Subcutaneous abdominal adipose tissue (tissue), 5 donors: ENCODE data around the gene EGR4.
A peak's percentile ranks its signal among the peaks of the same experiment; 100 is the strongest.

Source experiments
- H3K27ac ChIP-seq: one replicate; pipeline ENCODE4 v1.7.0; 2013; ENCODE audit warnings: low read depth, mild to moderate bottlenecking, inconsistent platforms, low read length, moderate library complexity
- H3K27me3 ChIP-seq, 5 donors: one replicate each; pipeline ENCODE4 v1.7.0; 2013; ENCODE audit warnings: low read length in 5 of 5, inconsistent platforms in 1 of 5; ENCODE audit not compliant: control insufficient read depth in 5 of 5, insufficient read depth in 4 of 5
- H3K36me3 ChIP-seq, 5 donors: one replicate each; pipeline ENCODE4 v1.7.0; 2013; ENCODE audit warnings: low read length in 5 of 5; ENCODE audit not compliant: control insufficient read depth in 5 of 5, insufficient read depth in 5 of 5
- H3K4me1 ChIP-seq, 5 donors: one replicate each; pipeline ENCODE4 v1.7.0; 2013; ENCODE audit warnings: low read length in 5 of 5, mild to moderate bottlenecking in 3 of 5, moderate library complexity in 1 of 5; ENCODE audit not compliant: control insufficient read depth in 5 of 5, insufficient read depth in 5 of 5
- H3K4me3 ChIP-seq, 5 donors: one replicate each; pipeline ENCODE4 v1.7.0; 2013; ENCODE audit warnings: low read length in 5 of 5, low read depth in 1 of 5
- H3K9ac ChIP-seq, 5 donors: one replicate each; pipeline ENCODE4 v1.7.0; 2013; ENCODE audit warnings: low read length in 5 of 5, mild to moderate bottlenecking in 4 of 5, moderate library complexity in 3 of 5
- H3K9me3 ChIP-seq, 5 donors: one replicate each; pipeline ENCODE4 v1.7.0; 2013; ENCODE audit warnings: low read length in 5 of 5; ENCODE audit not compliant: control insufficient read depth in 5 of 5
- donor health status: healthy.
- donor health status: healthy.
- donor health status: healthy.
- donor health status: healthy.
- donor health status: healthy.

Gene EGR4

GRCh38 chr2:73307720-73308119 lies 14.4 kb upstream of the EGR4 start:
- Histone ChIP-seq H3K27me3 (peaks cover 0 to 13% (median 0%) of the 10 kb centered on the region in 5 donors), H3K9ac (no peak overlapping the region), H3K27ac (no peak overlapping the region)

DNA sequence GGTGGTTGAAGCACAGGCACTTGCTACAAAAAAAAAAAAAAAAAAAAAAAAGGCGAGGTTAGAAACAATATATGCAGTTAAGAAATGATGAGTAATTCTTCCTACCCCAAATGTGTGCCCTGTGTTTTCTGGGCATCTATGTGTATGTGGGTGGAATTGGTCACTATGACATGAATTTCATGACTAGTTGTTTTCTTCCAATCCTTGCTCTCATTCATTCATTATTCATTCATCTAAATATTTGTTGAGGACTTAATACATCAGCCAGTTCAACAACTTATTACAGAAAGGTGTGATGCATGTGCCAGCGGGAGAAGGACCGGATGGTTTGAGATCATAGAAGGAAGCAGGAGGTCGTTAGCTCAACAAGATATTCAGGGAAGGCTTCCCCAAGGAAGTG lies 8.3 kb upstream of the EGR4 start:
- Histone ChIP-seq H3K36me3 (no peaks in the 10 kb centered on the region), H3K4me1 (no peaks in the 10 kb centered on the region), H3K9me3 (no peaks in the 10 kb centered on the region), H3K27me3 (peaks cover 0 to 25% (median 12%) of the 10 kb centered on the region in 5 donors), H3K9ac (no peak overlapping the region), H3K27ac (no peak overlapping the region), H3K4me3 (no peak overlapping the region)

More at GRCh38 chr2:73307720-73308119, 14.4 kb upstream of the EGR4 start:
- Histone ChIP-seq H3K4me3 (no peak overlapping the region), H3K36me3 (no peaks in the 10 kb centered on the region), H3K4me1 (no peaks in the 10 kb centered on the region), H3K9me3 (peaks cover 0 to 3% (median 0%) of the 10 kb centered on the region in 5 donors)

GRCh38 chr2:73300926-73301325 lies 7.6 kb upstream of the EGR4 start:
- Histone ChIP-seq H3K27me3 (peaks cover 0 to 31% (median 14%) of the 10 kb centered on the region in 5 donors), H3K4me3 (no peak overlapping the region), H3K36me3 (no peaks in the 10 kb centered on the region), H3K4me1 (no peaks in the 10 kb centered on the region), H3K9me3 (no peaks in the 10 kb centered on the region), H3K9ac (no peak overlapping the region), H3K27ac (no peak overlapping the region)

GRCh38 chr2:73297586-73297985 lies 4.2 kb upstream of the EGR4 start:
- Histone ChIP-seq H3K9ac (no peak overlapping the region), H3K36me3 (no peaks in the 10 kb centered on the region), H3K4me3 (no peak overlapping the region), H3K27me3 (peaks cover 27 to 61% (median 41%) of the 10 kb centered on the region in 5 donors), H3K4me1 (peaks cover 0 to 13% (median 7%) of the 10 kb centered on the region in 5 donors), H3K9me3 (peaks cover 0 to 3% (median 0%) of the 10 kb centered on the region in 5 donors), H3K27ac (no peak overlapping the region)

DNA sequence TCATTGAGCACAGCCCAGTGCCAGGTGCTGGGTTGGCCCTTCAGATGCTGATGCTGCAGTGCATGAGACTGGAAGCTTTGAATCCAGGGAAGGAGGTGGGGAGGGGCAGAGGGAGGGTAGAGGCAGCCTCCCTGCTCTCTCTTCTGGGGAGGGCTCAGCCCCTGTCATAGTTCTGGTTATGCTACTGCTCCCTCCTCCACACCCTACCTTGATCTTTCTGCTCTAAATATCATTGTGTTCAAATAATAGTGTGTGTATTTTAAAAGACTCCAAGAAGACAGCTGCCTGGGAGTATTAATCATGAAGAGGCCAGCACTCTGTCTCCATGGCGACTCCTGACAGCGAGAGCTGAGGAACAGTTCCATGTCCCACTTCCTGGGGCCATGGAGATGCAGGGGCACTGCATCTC lies 3.8 kb upstream of the EGR4 start:
- peaks cover 0 to 3% (median 0%) of the 10 kb centered on the region in 5 donors for H3K9me3 ChIP-seq
- no peaks in the 10 kb centered on the region for H3K36me3 ChIP-seq
- H3K9ac ChIP-seq: no peak overlapping the region
- peaks cover 31 to 65% (median 45%) of the 10 kb centered on the region in 5 donors for H3K27me3 ChIP-seq
- no peak overlapping the region for H3K27ac ChIP-seq
- peaks cover 0 to 17% (median 7%) of the 10 kb centered on the region in 5 donors for H3K4me1 ChIP-seq
- H3K4me3 ChIP-seq: no peak overlapping the region

DNA sequence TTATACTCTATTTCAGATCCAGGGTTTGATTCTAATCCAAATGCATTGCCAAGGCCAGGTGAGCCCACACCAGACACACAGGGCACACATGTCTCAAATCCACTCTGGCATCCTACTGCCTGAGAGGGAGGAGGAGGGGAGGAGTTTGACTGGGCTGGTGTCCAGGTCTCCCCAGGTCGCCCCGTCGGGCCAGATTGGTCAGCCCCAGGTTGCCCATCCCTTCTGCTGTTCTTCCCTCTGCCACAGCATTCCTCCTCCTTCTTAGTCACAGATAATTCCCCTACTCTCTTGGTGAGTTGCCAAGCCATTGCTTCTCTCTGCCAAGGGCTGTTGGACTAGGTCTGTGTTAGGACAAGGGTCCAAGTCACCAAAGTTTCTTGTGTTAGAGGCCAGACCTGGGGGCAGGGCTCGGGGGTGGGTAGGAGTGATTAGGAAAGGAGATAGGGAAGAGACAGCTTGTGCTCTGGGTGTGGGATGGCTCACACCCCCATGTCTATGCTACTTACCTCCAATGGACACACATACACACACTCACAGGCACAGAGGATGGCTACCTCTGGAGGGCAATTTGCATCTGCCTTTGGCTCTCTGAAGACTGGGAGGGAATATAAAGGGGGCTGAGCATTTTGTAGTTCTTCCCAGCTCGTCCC lies 2.5 kb upstream of the EGR4 start:
- H3K4me3 ChIP-seq: no peak overlapping the region
- peaks cover 0 to 3% (median 0%) of the 10 kb centered on the region in 5 donors for H3K9me3 ChIP-seq
- H3K27ac ChIP-seq: no peak overlapping the region
- H3K27me3 ChIP-seq: peaks cover 40 to 71% (median 53%) of the 10 kb centered on the region in 5 donors
- peaks cover 0 to 29% (median 15%) of the 10 kb centered on the region in 5 donors for H3K4me1 ChIP-seq
- H3K36me3 ChIP-seq: no peaks in the 10 kb centered on the region
- H3K9ac ChIP-seq: no peak overlapping the region

DNA sequence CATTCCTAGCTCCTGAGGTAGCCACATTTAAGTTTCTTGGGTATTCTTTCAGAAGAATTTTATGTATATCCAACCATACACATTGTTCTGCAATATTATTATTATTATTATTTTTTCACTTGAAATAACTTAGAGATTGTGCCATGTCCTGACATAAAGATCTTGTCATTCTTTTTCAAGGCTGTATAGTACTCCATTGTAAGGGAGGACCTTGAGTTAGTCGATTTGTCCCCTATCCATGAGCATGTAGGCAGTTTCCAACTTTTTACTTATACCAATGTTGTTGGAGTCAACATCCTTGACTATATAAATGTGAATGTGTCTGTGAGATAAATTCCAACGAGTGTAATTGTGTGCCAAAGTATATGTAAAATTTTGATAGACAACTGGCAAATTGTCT lies 891 bp upstream of the EGR4 start:
- H3K4me1 ChIP-seq: peaks cover 0 to 29% (median 15%) of the 10 kb centered on the region in 5 donors
- H3K27me3 ChIP-seq: peaks cover 40 to 82% (median 64%) of the 10 kb centered on the region in 5 donors
- no peak overlapping the region for H3K27ac ChIP-seq
- no peak overlapping the region for H3K4me3 ChIP-seq
- no peaks in the 10 kb centered on the region for H3K36me3 ChIP-seq
- H3K9me3 ChIP-seq: peaks cover 0 to 3% (median 0%) of the 10 kb centered on the region in 5 donors
- no peak overlapping the region for H3K9ac ChIP-seq

DNA sequence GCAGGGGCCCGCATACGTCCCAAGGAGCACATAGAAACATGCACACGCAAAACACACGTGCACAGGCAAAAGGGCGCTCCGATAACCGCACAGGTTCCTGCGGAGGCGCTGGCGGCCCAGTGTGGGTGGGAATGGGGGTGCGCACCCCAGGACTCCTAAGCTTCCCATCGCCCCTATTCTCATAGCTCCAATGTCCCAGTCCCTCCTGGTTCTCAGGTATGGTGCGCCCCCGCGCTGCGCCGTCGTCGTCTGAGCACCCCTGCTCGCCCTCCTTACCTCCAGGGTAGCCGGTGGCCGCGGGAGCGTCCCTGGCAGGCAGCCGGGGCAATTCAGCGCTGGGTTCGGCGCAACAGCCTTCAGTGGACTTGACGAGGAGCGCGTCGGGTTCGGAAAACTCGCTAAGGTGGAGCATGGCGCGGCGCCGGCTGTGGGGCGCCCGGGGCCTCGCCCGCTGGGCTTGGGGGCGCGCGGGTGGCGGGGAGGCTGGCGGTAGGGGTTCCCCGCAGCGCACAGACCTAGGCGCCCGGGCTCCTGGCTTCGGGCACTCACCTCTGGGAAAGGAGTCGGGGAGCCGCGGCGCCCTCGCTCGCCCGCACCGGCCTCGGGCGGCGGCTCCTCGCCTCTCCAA lies 328 bp downstream of the EGR4 start:
- Histone ChIP-seq H3K36me3 (no peaks in the 10 kb centered on the region), H3K27me3 (peaks cover 40 to 80% (median 65%) of the 10 kb centered on the region in 5 donors), H3K9me3 (peaks cover 0 to 3% (median 0%) of the 10 kb centered on the region in 5 donors), H3K27ac (no peak overlapping the region), H3K4me3 (peak overlapping the region in 2 of 5 donors; percentile 48 to 59), H3K9ac (no peak overlapping the region), H3K4me1 (peaks cover 0 to 29% (median 15%) of the 10 kb centered on the region in 5 donors)

DNA sequence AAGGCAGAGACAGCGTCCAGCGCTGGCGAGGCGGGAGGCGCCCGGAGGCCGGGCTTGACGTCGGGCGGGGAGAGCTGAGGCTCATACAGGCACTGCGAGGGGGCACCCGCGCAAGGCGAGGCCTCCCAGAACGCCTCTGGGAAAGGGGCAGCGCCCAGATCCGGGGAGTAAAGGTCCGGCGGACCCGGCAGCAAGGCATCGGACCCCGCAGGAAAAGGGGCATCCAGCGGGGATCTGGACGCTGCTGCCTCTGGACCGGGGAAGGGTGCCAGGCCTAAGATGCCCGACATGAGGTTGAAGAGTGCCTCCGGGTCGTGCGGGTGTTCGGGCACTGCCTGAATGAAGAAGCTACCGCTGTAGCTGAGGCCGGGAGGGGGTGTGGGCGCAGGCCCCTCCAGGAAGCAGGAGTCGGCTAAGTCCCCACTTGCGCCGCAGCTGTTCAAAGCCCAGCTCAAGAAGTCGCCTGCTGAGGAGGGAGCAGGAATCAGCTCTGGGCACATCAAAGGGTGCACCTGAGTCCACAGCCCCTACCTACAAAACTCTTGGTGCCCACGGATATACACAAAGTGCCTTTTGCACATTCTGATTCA lies 937 bp downstream of the EGR4 start:
- Histone ChIP-seq H3K4me1 (peaks cover 0 to 29% (median 15%) of the 10 kb centered on the region in 5 donors), H3K36me3 (no peaks in the 10 kb centered on the region), H3K4me3 (no peak overlapping the region), H3K27ac (no peak overlapping the region), H3K27me3 (peaks cover 40 to 78% (median 63%) of the 10 kb centered on the region in 5 donors), H3K9ac (no peak overlapping the region), H3K9me3 (peaks cover 0 to 3% (median 0%) of the 10 kb centered on the region in 5 donors)
